A673 (cell line): Measurements from ENCODE around the gene CCDC15.

Experiments
- CTCF ChIP-seq: fragments of 300-800, 200-600 bp; sonication (generic); conservative IDR thresholded peaks from 2 replicates; pipeline ENCODE4 v1.5.1; 2017; ENCODE audit warnings: low read depth, mild to moderate bottlenecking, antibody characterized with exemption, low read length, moderate library complexity, mixed read lengths
- EZH2 ChIP-seq: fragments of 200-600 bp; sonication (generic); IDR thresholded peaks from 2 replicates; pipeline ENCODE4 v1.6.1; 2017; ENCODE audit warnings: borderline replicate concordance, low read depth, mild to moderate bottlenecking, mixed read lengths, antibody characterized with exemption, low read length; ENCODE audit not compliant: poor library complexity, severe bottlenecking

DNA sequence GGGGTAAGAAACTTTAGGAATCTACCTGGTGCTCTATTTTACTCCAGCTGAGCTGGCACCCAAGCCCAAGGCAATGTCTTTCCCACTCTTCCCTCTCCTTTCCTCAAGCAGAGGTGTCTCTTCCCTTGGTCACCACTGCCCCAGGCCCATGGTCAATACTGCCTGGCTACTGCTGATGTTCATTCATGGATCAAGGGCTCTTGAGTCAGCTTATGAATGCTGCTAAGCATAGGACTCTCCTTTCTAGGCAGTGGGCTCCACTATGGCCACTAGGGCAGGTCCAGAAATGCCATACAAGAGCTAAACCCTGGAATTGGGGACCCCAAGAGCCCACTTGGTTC, 37.7 kb upstream of the CCDC15 start:
- TF ChIP-seq EZH2 (no peak), CTCF (no peak)
